H1 (cell line): Measurements from ENCODE around the gene ASTN1. TPM values are rescaled to one million over a fixed set of nuclear protein-coding genes. Genes with fewer than 3 reads are reported as not detected.

ENCODE experiments used
- ATF2 ChIP-seq: IDR thresholded peaks from 2 replicates; pipeline ENCODE4 v1.6.1; 2012; ENCODE audit warnings: low read length, inconsistent platforms
- CHD7 ChIP-seq: fragments of 300-600 bp; sonication (generic); IDR thresholded peaks from 2 replicates; pipeline ENCODE4 v1.7.1; 2012; ENCODE audit warnings: low read length, moderate library complexity, mild to moderate bottlenecking, inconsistent platforms; ENCODE audit not compliant: insufficient replicate concordance
- GABPA ChIP-seq: IDR thresholded peaks from 2 replicates; pipeline ENCODE4 v1.6.1; 2011; ENCODE audit warnings: mild to moderate bottlenecking, low read length, moderate library complexity, borderline replicate concordance; ENCODE audit not compliant: insufficient read depth
- NRF1 ChIP-seq: IDR thresholded peaks from 2 replicates; pipeline ENCODE4 v1.6.1; 2011; ENCODE audit warnings: mild to moderate bottlenecking, low read depth, low read length, improper control_type of control experiment
- SP4 ChIP-seq: IDR thresholded peaks from 2 replicates; pipeline ENCODE4 v1.6.1; 2012; ENCODE audit warnings: low read length, inconsistent platforms
- TBP ChIP-seq: IDR thresholded peaks from 2 replicates; pipeline ENCODE4 v1.6.1; 2011; ENCODE audit warnings: low read depth, low read length, improper control_type of control experiment
- TEAD4 ChIP-seq: IDR thresholded peaks from 2 replicates; pipeline ENCODE4 v1.6.1; 2012; ENCODE audit warnings: low read depth, low read length, inconsistent platforms, mixed read lengths
- polyA plus RNA-seq, 7 experiments: library from polyadenylated mRNA; depleted of rRNA in 3 of 7; stranded (reverse) in 5 of 7; unstranded in 2 of 7; fragments of >200 nt in 5 of 7; fragments of 200-250 nt in 2 of 7; gene quantifications; 1 replicate in 5 of 7; 2 replicates in 1 of 7; 4 replicates in 1 of 7; pipeline versions ENCODE4 v1.2.1 to v1.2.3, GENCODE V29; 2011 to 2013; ENCODE audit warnings: missing spikeins in 2 of 7, mixed read lengths in 2 of 7
- total RNA-seq: library from RNA; stranded (reverse); fragmentation: NEBNext Ultra II Directional; extraction: Animal tissue kit (Norgen Biotek cat#: 25700); gene quantifications from 2 replicates; pipeline ENCODE4 v1.2.1, GENCODE V29; 2021

The ASTN1 gene
- total and polyA plus RNA-seq, 2 of the 8 experiments (the other 6 are each of a cell fraction or from before 2014, with no cell fraction given): 2.9 to 4.1 TPM

GRCh38 chr1:177065430-177065829 lies 99.1 kb downstream of the ASTN1 start (continued):
- TF ChIP-seq TBP (no peak), NRF1 (no peak), TEAD4 (0 out of 2 replicates have a peak, but pooled peaks have one; percentile 51), GABPA (no peak), SP4 (no peak), ATF2 (0 out of 2 replicates have a peak, but pooled peaks have one; percentile 25), CHD7 (no peak)
